H1 (cell line): Measurements from ENCODE around the gene PLA2G4E.

Experiments
- POLR2A ChIP-seq, 2 experiments: IDR thresholded peaks; 1 replicate in 1 of 2; 2 replicates in 1 of 2; pipeline ENCODE4 v1.6.1; 2011; ENCODE audit warnings: low read depth in 2 of 2, low read length in 2 of 2, mild to moderate bottlenecking in 2 of 2; ENCODE audit errors: control extremely low read depth in 1 of 2
- SP1 ChIP-seq: IDR thresholded peaks from 2 replicates; pipeline ENCODE4 v1.6.1; 2011; ENCODE audit warnings: low read depth, low read length
- SRF ChIP-seq: IDR thresholded peaks from 2 replicates; pipeline ENCODE4 v1.6.1; 2011; ENCODE audit warnings: mild to moderate bottlenecking, low read depth, low read length, moderate library complexity
- TF ChIP-seq, protein P1 (sequence below): IDR thresholded peaks from 2 replicates; pipeline ENCODE4 v1.6.1; 2012; ENCODE audit warnings: inconsistent platforms
- TF ChIP-seq, protein P2 (sequence below), 3 experiments: IDR thresholded peaks; 1 replicate in 2 of 3; 2 replicates in 1 of 3; pipeline versions ENCODE4 v1.5.1 to v1.6.1; 2011; ENCODE audit warnings: low read length in 3 of 3, mild to moderate bottlenecking in 3 of 3, inconsistent platforms in 2 of 3, low read depth in 1 of 3, moderate library complexity in 1 of 3; ENCODE audit not compliant: insufficient read depth in 1 of 3; ENCODE audit errors: control extremely low read depth in 1 of 3

DNA sequence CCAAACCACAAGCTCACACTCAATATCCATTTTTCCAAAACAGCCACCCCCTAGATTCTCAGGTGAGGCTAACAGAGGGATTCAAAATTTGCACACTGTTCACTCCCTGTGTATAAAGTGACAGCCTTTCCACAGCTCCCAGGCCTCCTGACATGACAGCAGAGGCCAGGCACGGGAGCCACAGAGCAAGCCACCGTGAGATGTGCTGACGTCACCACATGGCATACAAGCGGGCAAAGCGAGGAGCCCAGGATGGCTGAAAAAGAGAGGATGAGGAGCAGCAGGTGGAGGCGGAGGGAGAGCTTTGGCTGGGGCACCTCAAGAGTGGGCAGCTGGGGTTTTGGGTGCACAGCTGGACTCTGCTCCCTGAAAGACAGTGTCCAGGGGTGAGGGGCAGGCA, 75.6 kb downstream of the PLA2G4E start:
- TF ChIP-seq SRF (no peak), POLR2A (IDR thresholded peaks at IDR 0.05; ENCODE audit: control extremely low read depth in 1 of 2, low read depth in 2 of 2, low read length in 2 of 2) (no peak), SP1 (no peak)
- TF ChIP-seq, protein P1, sequence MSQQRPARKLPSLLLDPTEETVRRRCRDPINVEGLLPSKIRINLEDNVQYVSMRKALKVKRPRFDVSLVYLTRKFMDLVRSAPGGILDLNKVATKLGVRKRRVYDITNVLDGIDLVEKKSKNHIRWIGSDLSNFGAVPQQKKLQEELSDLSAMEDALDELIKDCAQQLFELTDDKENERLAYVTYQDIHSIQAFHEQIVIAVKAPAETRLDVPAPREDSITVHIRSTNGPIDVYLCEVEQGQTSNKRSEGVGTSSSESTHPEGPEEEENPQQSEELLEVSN = no peak
- TF ChIP-seq, protein P2, sequence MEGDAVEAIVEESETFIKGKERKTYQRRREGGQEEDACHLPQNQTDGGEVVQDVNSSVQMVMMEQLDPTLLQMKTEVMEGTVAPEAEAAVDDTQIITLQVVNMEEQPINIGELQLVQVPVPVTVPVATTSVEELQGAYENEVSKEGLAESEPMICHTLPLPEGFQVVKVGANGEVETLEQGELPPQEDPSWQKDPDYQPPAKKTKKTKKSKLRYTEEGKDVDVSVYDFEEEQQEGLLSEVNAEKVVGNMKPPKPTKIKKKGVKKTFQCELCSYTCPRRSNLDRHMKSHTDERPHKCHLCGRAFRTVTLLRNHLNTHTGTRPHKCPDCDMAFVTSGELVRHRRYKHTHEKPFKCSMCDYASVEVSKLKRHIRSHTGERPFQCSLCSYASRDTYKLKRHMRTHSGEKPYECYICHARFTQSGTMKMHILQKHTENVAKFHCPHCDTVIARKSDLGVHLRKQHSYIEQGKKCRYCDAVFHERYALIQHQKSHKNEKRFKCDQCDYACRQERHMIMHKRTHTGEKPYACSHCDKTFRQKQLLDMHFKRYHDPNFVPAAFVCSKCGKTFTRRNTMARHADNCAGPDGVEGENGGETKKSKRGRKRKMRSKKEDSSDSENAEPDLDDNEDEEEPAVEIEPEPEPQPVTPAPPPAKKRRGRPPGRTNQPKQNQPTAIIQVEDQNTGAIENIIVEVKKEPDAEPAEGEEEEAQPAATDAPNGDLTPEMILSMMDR (IDR thresholded peaks at IDR 0.05; ENCODE audit: control extremely low read depth in 1 of 3, insufficient read depth in 1 of 3, low read depth in 1 of 3, low read length in 3 of 3) = no peak
